ENCODE data around the gene MSANTD7.
"Not testable (repeated sequence)": the region's sequence is repeated elsewhere in the genome, so short reads cannot be mapped to it uniquely, and the experiment has no call there.

The MSANTD7 gene

DNA sequence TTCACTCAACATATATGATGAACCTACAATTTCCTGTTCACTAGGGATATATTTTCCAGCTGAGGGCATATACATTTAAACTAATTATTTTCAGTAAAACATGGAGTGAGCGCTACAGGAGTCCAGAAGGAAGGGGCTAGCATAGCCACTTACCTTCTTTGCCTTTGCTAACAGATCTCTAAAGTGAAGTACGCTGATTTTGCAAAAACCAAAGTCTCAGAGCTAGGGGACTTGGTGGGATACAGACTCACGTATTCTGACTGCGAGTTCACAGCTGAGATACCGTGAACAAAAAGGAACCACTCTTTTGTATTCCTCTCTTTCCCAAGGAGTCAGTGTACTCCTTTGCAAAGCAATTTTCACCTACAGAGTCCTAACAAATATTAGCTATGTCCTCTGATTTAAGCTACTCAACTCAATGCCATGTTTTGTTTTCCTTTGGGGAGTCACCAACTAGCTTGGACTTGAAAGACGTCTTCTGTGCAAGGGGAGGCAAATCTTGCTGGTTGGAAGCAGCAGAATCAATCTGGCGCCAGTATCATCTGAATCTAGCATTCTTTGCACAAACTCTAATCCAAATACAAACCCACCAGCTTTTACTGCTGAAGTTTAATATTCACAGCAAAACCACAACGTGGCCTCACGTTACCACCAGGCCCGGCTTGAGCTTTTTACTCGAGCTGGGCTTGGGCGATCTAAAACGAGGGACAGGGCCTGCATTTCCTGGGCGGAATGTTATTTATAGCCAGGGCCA, 926 bp upstream of the MSANTD7 start:
- DNase-seq (ENCODE audit: low read depth) = no peak

DNA sequence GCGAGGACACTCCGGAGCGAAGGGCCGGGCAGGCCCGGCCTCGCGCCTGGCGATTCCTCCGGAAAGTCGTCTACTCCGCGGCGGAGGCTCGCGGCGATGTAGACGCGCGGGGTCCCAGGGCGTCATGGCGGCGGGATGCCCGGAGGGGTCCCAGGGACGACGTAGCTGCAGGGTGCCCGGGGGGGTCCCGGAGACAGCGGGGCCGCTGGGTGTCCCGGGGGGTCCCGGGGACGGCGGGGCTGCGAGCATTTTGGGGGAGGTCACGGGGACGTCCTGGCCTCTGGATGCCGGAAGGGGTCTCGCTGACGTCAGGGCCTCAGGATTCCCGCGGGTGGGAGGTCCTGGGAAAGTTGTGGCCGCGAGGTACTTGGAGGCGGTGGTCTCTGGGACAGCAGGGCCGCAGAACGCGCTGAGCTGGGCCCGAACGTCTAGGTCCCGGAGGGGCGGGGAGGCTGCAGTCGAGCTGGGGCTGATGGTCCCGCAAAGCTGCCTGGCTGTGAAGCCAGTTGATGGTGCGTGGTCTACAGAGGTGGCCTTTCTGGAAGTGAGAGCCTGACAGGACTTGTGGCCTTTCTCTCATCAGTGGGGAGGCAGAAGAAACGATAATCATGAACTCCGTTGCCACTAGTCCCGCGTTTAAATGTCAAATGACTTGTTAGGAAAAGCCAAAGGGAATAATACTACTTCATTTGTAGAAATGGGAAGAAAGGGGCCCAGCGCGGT, 637 bp downstream of the MSANTD7 start:
- peak; percentile 29 for DNase-seq (ENCODE audit: low read depth)

DNA sequence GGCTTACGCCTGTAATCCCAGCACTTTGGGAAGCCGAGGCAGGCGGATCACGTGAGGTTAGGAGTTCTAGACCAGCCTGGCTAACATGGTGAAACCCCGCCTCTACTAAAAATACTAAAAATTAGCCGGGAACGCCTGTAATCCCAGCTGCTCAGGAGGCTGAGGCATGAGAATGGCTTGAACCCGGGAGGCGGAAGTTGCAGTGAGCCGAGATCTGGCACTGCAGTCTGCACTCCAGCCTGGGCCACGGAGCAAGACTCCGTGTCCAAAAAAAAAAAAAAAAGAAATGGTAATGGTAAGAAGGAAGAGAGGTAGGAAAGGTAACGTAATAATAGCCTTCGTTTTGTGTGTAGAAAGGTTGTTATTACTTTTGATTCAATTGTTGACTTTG, 1.2 kb downstream of the MSANTD7 start:
- no peak for DNase-seq (ENCODE audit: low read depth)

DNA sequence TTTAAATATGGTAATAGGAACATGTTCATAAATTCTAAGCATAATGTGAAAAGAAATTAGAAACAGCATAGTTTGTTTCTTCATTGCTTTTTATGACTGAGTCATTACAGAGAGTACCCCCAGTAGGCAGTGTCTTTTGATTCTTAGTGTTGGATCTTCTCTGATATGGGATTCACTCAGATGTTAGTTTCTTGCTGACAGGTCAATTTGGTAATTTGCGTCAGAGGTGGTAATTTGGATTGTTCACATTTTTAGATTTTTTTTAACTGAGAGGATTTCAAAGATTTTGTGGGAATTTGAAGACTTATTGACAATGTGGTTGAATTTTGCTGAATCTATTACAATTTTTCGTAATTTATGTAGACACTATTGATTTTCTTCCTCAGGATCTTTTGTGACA, 2.1 kb downstream of the MSANTD7 start:
- no peak for DNase-seq (ENCODE audit: low read depth)

DNA sequence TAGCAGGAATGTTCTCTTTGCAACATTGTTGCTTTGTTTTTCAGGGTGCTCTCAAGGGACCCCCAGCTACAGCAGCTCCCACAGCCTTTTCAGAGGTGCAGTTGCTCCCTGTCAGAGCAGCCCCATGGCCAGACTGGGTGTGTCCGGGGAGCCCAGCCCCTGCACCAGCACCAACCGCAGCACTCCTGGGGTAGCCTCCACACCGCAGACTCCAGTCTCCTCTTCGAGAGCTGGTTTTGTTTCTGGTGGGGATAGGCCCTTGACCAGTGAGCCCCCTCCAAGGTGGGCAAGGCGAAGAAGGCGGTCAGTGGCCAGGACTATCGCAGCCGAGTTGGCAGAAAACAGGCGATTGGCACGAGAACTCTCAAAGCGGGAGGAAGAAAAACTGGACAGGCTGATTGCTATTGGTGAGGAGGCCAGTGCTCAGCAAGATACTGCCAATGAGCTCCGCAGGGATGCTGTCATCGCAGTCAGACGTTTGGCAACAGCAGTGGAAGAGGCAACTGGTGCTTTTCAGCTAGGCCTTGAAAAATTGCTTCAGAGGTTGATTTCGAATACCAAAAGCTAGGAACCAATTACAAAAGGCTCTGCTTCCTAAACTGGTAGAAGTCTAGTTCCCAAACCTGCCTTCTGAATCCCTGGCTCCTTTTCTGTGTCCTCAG, 5.4 kb downstream of the MSANTD7 start:
- DNase-seq (ENCODE audit: low read depth) = no peak

DNA sequence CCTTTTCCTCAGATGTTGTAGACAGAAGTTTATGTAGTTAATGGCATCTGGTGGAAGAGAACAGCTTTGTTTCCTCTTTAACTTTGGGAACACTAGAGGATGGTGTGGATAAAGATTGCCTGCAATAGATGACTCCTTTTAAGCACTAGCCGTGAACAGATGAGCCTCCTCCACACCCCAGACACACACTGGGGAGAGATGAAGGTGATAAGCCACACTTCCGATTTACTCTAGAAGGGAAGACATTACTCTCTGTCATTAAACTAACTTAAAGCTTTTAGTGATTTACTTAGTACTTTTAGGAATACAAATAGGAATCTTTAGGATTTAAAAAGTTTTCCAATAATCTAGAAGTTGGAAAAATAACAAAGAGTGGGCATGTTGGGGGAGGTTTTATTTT, 6.8 kb downstream of the MSANTD7 start:
- DNase-seq (ENCODE audit: low read depth) = peak; percentile 22

DNA sequence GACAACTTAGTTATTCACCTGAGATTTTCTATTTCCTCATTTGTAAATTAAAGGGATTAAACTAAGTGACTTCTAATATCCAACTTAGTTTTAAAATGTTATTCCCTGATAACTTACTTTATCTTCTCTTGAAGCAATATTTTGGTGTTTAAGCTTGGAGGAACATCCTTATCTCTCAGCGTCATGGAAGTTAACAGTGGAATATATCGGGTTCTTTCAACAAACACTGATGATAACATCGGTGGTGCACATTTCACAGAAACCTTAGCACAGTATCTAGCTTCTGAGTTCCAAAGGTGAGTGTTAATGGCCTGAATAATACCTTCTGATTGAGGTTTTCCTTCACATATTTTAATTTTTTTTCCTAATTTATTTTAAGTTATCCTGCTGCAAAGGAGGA, 14.1 kb downstream of the MSANTD7 start:
- no peak for DNase-seq (ENCODE audit: low read depth)

DNA sequence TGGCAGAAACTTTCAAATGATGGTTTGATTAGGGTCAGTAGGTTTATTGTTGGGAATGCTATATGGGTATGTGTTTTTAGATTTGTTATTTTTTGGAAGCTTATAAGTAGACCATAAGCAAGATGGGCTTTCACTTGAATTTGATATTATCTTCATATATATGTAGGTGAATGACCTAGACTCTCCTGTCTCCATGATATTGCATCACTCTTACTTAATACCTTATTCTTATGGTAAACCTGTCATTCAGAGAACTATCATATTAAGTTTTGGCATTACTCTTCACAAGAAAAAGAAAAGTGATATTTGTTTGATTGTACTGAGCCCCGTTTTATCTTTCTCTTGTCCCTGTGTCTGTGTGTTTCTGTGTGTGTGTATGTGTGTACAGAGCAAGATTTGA, 17.3 kb downstream of the MSANTD7 start:
- no peak for DNase-seq (ENCODE audit: low read depth)

DNA sequence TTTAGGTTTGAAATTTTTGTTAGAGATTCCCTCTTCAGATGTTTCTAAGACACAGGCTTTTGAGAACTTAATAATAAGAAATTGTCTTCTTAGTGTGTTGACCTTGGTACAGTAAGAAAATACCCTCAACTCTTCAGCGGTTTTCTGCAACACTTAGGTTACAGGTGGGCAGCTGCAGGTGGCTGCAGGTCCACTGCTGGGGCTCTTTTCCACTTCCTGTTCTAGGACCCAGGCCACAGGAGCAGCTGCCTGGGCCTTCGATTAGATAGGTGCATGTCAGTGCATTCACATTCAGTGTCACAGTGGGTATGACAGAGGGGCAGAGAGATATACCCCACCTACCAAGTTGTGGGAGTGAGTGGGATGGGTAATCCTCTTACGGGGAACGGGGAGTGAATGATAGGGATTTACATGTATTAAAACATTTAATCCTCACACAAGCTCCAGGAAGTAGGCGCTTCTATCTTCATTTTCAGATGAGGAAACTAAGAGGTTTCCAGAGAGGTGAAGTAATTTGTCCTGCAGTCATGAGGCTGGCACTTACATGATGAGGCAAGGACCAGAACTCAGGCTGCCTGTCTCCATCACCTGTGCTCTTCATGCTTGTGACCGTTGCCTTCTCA, 20.3 kb downstream of the MSANTD7 start:
- no peak for DNase-seq (ENCODE audit: low read depth)

DNA sequence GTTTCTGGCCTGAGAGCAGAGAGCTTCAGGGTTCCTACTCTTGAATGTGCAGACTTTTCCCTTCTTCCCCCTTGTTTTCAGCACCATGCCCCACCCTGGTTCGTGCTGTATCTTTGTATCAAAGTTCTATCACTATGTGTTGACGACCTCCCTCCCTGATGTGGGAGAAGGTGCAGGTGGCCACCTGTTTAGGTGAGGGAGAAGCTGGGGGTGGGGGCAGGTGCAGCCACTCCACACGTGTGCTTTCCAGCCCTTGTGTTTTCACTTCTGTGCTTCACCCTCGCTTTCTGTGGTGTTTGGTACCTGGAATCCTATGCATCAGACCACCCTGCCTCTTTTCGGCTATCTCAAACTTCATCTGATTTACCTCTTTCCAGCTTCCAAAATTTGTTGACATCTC, 20.9 kb downstream of the MSANTD7 start:
- DNase-seq (ENCODE audit: low read depth) = no peak

DNA sequence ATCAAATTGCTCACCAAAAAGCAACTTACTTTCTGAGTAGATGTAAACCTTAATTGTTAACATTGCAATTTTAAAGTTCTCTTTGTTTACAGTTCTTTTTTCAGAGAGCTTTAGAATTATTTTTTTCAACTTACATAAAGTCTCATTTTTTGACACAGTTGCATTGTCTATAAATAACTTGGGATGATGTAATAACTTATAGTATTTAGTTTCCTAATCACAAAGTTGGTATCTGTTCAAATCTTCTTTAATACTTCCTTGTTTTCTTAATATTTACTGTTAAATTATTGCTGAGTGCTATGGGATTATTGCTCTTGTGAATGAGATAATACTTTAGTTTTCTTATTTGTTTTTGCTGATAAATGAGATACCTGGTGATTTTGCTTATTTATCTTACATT, 21.7 kb downstream of the MSANTD7 start:
- DNase-seq (ENCODE audit: low read depth) = no peak

DNA sequence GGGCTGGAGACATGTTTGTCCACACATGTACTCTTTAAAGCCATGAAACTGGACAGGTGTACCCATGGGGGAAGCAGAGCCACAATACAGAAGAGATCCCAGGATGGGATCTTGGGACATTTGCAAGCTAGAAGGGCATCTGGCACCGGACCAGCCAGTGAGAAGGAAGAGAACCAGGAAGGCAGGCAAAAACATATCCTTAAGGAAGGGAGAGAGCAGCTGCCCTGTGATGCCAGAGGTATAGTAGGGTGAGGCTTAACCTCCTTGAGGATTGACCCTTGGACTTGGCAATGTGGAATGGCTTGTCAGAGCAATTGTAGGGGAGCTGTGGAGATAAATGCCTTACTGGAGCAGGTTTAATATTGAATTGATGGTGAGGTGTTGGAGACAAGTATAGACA, 22.7 kb downstream of the MSANTD7 start:
- no peak for DNase-seq (ENCODE audit: low read depth)

DNA sequence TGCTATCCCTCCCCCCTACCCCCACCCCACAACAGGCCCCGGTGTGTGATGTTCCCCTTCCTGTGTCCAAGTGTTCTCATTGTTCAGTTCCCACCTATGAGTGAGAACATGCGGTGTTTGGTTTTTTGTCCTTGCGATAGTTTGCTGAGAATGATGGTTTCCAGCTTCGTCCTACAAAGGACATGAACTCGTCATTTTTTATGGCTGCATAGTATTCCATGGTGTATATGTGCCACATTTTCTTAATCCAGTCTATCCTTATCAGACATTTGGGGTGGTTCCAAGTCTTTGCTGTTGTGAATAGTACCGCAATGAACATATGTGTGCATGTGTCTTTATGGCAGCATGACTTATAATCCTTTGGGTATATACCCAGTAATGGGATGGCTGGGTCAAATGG, 26.4 kb downstream of the MSANTD7 start:
- DNase-seq (ENCODE audit: low read depth) = not testable (repeated sequence)

DNA sequence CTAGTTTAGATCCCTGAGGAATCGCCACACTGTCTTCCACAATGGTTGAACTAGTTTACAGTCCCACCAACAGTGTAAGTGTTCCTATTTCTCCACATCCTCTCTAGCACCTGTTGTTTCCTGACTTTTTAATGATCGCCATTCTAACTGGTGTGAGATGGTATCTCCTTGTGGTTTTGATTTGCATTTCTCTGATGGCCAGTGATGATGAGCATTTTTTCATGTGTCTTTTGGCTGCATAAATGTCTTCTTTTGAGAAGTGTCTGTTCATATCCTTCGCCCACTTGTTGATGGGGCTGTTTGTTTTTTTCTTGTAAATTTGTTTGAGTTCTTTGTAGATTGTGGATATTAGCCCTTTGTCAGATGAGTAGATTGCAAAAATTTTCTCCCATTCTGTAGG, 26.8 kb downstream of the MSANTD7 start:
- DNase-seq (ENCODE audit: low read depth) = not testable (repeated sequence)

DNA sequence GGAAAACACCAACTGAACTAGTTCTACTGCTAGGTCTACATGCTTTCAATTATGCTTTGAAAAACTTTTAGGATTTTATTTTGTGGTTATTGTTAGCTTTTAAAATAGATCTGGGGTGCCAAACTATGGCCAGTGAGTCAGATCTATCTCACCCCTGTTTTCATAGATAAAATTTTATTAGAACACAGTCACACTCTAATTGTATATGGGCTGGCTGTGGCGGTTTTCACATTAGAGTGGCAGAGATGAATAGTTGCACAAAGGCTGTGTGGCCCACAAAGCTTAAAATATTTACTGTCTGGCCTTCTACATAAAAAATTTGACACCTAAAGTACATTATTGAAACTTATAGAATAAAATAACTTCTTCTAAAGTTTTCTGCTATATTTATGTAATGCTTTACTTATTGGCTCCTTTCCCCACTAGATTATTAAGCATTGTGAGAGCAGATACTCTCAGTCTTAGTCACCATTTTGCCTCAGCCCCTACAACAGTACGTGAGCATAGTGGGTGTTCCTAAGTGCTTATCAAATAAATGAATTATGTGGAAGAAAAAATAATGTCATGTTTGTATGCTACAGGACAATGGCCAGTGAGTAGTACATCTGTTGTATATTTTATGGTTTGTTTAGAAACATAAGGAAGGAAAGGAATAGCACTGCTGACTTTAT, 35.1 kb downstream of the MSANTD7 start:
- peak; percentile 80 for DNase-seq (ENCODE audit: low read depth)

DNA sequence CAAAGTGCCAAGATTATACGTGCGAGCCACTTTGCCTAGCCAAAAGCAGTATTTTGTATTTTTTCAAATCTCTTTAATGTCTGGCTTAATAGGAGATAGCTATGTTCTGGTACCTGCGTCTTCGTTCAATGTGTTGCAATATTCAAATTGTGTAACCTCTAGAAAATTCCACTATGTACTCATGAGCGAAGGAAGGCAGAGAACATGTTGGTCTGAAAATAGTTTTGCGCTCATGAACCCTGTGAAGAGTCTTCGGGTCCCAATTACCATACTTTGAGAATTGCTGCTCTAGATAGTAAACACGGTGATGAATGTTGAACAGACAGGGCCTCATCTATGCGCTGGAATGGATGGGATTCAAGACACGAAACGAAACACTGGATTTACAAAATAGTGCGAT, 37.8 kb downstream of the MSANTD7 start:
- DNase-seq (ENCODE audit: low read depth) = no peak

DNA sequence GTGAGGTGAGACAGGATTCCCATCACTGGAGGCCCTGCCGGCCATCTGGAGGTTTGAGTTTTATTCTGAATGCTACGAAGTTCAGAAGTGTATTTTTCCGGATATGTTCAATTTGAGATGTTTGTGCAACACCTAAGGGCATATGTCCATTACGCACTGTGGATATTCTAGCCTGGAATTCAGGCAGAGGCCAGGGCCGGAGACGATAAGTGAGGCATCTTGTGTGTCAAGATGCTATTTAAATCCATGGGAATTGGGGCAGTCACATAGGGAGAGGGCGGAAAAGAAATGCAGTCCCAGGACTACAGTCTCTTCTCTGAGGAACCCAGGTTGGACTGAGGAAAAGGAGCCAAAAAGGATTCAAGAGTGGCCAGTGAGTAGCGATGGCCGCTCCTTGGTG, 38.7 kb downstream of the MSANTD7 start:
- DNase-seq (ENCODE audit: low read depth) = no peak

DNA sequence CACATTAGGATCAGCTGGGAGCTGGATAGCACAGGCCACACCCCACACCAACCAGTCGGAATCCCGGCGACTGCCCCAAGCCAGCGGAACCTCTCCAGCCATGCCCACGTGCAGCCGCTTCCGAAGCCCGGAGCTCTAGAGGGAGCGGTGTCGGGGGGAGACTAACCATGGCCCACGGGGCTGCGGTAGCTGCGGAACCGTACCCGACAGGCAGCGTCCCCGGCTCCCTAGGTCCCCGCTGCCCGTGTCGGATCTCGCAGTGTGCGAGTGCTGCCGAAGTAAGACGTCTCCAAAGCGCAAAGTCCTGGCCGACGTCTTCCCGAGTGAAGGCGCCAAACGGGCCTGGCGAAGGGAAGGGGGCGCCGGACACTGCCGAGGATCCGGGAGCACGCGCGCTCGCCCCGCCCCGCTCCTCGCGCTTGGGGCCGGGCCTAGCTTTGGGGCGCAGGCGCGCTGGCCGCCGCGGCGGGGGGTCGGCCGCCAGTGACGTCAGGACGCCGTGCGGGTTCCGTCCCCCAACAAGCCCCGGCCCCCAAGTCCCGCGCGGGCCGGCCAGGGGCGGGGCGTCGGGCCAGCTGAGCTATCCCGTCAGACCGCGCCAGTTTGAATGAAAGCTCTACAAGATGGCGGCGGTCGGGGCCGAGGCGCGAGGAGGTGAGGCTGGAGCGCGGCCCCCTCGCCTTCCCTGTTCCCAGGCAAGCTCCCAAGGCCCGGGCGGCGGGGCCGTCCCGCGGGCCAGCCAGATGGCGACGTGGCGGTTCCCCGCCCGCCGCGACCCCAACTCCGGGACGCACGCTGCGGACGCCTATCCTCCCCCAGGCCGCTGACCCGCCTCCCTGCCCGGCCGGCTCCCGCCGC, 40.4 kb downstream of the MSANTD7 start, which contains the start of gene SUV39H2:
Gene SUV39H2 (plus strand): TSS at position 601 of the 858 bp plus-strand sequence. CDS start 23 bp downstream, at position 624.
- peak; percentile 95 for DNase-seq (ENCODE audit: low read depth)

DNA sequence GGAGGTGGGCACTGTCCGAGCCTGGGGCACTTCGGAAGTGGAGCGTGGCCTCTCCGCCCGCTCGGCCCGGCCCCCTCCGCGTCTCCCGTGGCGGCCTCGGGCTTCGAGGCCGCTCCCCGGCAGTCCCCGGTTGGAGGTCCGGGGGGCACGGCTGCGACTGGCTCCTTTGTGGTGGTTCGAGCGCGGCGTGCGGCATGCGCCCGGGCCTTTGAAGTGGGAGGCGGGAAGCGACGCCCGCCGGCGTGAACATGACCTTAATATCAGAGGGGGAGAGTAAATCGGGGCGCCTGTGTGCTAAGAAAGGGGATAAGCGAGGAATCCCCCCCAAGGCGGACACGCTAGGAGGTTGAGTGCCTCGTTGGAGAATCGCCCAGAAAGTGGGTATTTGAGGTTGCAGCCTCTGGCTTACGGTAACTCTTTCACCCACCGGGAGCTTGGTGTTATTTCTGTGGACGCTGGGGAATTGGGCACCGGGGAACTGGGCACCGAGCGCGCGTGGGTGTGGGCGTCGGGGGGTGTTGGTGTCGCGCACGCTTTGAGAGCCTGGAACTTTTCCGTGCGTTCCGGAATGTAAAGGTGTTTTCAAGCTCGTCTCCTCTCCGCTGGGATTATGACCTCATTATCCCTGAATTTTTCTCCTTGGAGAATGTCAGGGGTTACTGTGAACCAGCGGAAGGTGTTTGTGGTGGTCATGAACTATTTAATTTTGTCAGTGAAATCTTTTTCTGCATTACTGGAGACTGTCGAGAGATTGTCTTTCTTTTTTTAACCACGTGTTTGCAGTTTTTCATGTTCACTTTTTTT, 41.2 kb downstream of the MSANTD7 start:
- DNase-seq (ENCODE audit: low read depth) = peak; percentile 25

DNA sequence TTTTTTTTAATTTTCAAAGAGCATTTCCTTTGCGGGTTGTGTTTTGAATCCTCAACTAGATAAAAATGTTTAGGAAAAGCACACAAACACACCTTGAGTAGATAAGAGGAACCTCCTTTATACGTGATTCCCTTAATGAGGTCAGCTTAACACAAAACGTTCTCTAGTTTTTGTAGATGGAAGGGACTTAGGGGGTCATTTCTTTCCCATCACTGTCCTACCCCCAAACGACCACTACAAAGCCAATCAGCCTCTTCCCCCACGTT, 41.8 kb downstream of the MSANTD7 start:
- DNase-seq (ENCODE audit: low read depth) = no peak

DNA sequence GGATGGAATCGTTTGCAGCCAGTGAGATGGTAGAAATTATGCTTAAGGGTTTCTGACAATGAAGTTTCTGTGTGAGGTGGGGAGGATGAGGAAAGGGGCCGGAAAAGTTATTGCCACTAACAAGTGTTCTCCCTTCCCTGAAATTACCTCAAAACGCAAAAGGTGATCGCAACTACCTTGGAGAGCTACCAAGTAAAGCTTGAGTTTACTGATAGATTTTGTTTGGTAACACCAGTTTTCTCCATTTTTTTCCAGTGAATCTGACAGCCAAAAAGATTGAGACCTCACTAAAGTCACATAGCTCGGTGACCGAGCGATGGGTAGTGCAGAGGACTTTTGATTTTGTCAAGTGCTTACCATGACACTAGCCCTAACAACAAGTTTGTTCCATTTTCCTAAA, 42.1 kb downstream of the MSANTD7 start:
- no peak for DNase-seq (ENCODE audit: low read depth)

Measured in EH (cell line).